ENCODE results near the gene ST6GAL1.

- no peak for TF ChIP-seq POLR2A (IDR thresholded peaks at IDR 0.05)
- no peak for TF ChIP-seq POLR2AphosphoS5 (IDR thresholded peaks at IDR 0.05)
- TF ChIP-seq CTCF (IDR thresholded peaks at IDR 0.05): no peak
- TF ChIP-seq EP300 (IDR thresholded peaks at IDR 0.05): no peak
Observed at GRCh38 chr3:186890911-186891310, 39.4 kb upstream of the ST6GAL1 start.

Measured in gastroesophageal sphincter (tissue), 3 donors.